BJ (cell line): ENCODE measurements around the gene IL21R. TPM values are rescaled to one million over a fixed set of nuclear protein-coding genes. Genes with fewer than 3 reads are reported as not detected.

Experiments
- CTCF ChIA-PET: fragments of 350-600 bp; formaldehyde crosslinking; extraction: SDS; loops from one replicate; lab custom pipeline; 2021; ENCODE audit warnings: antibody characterized with exemption, inconsistent platforms; lab: Yijun Ruan, JAX
- POLR2A ChIA-PET: fragments of 300-600 bp; sonication (Branson Sonifier 250); formaldehyde crosslinking; extraction: SDS; loops from one replicate; lab custom pipeline; 2021; ENCODE audit warnings: antibody characterized with exemption; lab: Charles Lee
- DNase-seq: peaks from one replicate; pipeline ENCODE4 v3.0.0-alpha.2; 2011; ENCODE audit warnings: low read depth
- H3K27me3 ChIP-seq: 2 replicates; pipeline ENCODE4 v1.6.0; 2011; ENCODE audit warnings: low read length; ENCODE audit not compliant: control insufficient read depth, insufficient read depth
- H3K36me3 ChIP-seq: 2 replicates; pipeline ENCODE4 v1.5.1; 2011; ENCODE audit warnings: low read length; ENCODE audit not compliant: control insufficient read depth, insufficient read depth
- H3K4me3 ChIP-seq: 2 replicates; pipeline ENCODE4 v1.5.1; 2011; ENCODE audit warnings: low read depth, mild to moderate bottlenecking, control low read depth, low read length
- CTCF ChIP-seq: IDR thresholded peaks from 2 replicates; pipeline ENCODE4 v1.5.1; 2011; ENCODE audit warnings: low read depth, mild to moderate bottlenecking, control low read depth, inconsistent platforms, low read length, moderate library complexity; ENCODE audit not compliant: insufficient read depth
- polyA plus RNA-seq: library from polyadenylated mRNA; depleted of rRNA; stranded (reverse); fragments of >200 nt; gene quantifications from 2 replicates; pipeline ENCODE4 v1.2.3, GENCODE V29; 2011

The IL21R gene
- polyA plus RNA-seq, 1 experiment, result 0.58 TPM

- no peak for TF ChIP-seq CTCF
- H3K27me3 ChIP-seq, result no peaks in the 10 kb centered on the region
- H3K4me3 ChIP-seq, result no peak overlapping the region
- ChIA-PET CTCF (no interaction called here), POLR2A (no interaction called here)
- peaks cover 59% of the 10 kb centered on the region for H3K36me3 ChIP-seq
- DNase-seq, result no peak
Measured at GRCh38 chr16:27480761-27481160, 78.8 kb downstream of the IL21R start.

- H3K4me3 ChIP-seq, result no peak overlapping the region
- ChIA-PET CTCF (no interaction called here), POLR2A (no interaction called here)
- no peak for DNase-seq
- peaks cover 60% of the 10 kb centered on the region for H3K36me3 ChIP-seq
- no peak for TF ChIP-seq CTCF
- H3K27me3 ChIP-seq, result no peaks in the 10 kb centered on the region
Measured at GRCh38 chr16:27481282-27481934, 79.4 kb downstream of the IL21R start.

DNA sequence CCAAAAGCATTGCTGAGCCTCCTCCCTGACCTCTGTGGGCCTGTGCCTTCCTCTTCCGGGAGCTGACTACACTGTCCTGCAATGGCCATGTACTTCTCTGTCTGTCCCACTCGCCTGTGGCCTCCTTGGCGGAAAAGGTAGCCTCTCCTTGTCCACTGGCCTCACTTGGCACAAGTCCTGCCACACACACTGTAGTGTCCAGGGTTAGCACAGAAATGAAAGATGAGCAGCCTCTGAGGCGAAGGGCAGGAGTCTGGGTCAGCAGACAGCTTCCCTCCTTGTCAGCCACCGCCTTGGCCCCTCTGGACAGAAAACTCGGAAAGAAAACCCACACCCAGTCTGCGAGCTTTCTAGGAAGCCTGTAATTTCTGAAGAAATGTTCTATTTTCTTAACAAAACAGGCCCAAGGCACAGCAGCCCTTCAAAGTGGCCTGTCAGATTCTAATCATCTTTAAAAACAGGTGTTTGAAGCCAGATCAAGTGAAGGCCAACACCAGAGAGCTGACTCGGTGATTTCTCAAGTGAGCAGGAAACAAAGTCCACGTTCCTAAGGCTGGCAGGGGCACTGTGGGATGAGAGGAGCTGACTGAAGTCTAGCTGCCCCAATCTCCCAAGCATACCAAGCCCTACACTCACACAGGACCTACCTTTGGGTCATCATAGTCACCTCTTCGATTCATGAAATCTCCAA is 80.6 kb downstream of the IL21R start:
- Histone ChIP-seq H3K27me3 (no peaks in the 10 kb centered on the region), H3K36me3 (peaks cover 59% of the 10 kb centered on the region), H3K4me3 (no peak overlapping the region)
- no peak for DNase-seq
- TF ChIP-seq CTCF, result no peak
- ChIA-PET POLR2A (no interaction called here), CTCF (interaction anchor here (1.0 kb wide), 1 partner anchor 67 kb away, joined by 4 read pairs; the partner anchor contains the start of genes GTF3C1 and KATNIP)

- TF ChIP-seq CTCF, result no peak
- Histone ChIP-seq H3K4me3 (no peak overlapping the region), H3K36me3 (peaks cover 60% of the 10 kb centered on the region), H3K27me3 (no peaks in the 10 kb centered on the region)
- DNase-seq, result no peak
- POLR2A ChIA-PET, result no interaction called here
- CTCF ChIA-PET, result interaction anchor here (1.0 to 1.1 kb wide), 2 partner anchors 33 to 67 kb away, joined by 3 to 4 read pairs; partner anchors contain the start of genes GTF3C1 and KATNIP
Measured at GRCh38 chr16:27483088-27483437, 81.1 kb downstream of the IL21R start.

DNA sequence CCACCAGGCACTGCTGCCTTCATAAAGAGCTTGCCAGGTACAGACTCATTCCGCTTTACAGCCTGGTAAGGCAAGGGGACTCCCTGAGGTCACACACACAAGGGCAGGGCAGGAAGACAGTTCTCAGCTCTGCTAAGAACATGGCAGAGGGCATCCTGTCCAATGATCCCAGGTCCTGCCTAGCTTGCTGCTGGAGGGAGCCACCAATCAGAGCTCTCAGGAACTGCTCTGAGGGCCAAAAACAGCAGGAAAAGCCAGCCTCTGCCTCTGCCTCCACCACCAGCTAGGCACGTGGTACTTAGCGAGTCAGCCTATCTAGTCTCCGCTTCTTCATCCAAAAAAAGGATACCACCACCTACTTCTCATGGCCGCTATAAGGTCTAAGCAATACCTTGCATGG is 81.7 kb downstream of the IL21R start:
- Histone ChIP-seq H3K36me3 (peaks cover 60% of the 10 kb centered on the region), H3K27me3 (no peaks in the 10 kb centered on the region), H3K4me3 (no peak overlapping the region)
- DNase-seq, result no peak
- CTCF ChIA-PET, result interaction anchor here (1.0 to 1.1 kb wide), 2 partner anchors 32 to 66 kb away, joined by 3 to 4 read pairs; partner anchors contain the start of genes GTF3C1 and KATNIP
- POLR2A ChIA-PET, result no interaction called here
- TF ChIP-seq CTCF, result no peak
